CD4-positive, alpha-beta T cell treated with Interferon alpha-2 for 1 hour (primary cell): Measurements from ENCODE around the gene KRTAP9-7.
"Not testable (repeated sequence)": the region's sequence is repeated elsewhere in the genome, so short reads cannot be mapped to it uniquely, and the experiment has no call there.

Experiments used
- DNase-seq, 2 donors: peaks; one replicate each; pipeline ENCODE4 v3.0.0-alpha.2; 2020 to 2022

KRTAP9-7 gene, protein sequence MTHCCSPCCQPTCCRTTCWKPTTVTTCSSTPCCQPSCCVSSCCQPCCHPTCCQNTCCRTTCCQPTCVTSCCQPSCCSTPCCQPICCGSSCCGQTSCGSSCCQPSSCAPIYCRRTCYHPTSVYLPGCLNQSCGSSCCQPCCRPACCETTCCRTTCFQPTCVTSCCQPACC

GRCh38 chr17:41275648-41276190 lies at the start of gene KRTAP9-7:
Gene KRTAP9-7 (plus strand): TSS chr17:41275698. CDS start chr17:41275698, 0 bp downstream.
- not testable (repeated sequence) for DNase-seq

GRCh38 chr17:41226051-41226450 lies 49.4 kb upstream of the KRTAP9-7 start:
- no peak for DNase-seq

GRCh38 chr17:41226598-41227095 lies 48.9 kb upstream of the KRTAP9-7 start, which contains the start of gene KRTAP9-2:
Gene KRTAP9-2 (plus strand): TSS chr17:41226648. CDS start chr17:41226655, 7 bp downstream.
- DNase-seq, result not testable (repeated sequence)

- DNase-seq, result no peak
Measured at GRCh38 chr17:41230094-41230493, 45.4 kb upstream of the KRTAP9-7 start.

DNA sequence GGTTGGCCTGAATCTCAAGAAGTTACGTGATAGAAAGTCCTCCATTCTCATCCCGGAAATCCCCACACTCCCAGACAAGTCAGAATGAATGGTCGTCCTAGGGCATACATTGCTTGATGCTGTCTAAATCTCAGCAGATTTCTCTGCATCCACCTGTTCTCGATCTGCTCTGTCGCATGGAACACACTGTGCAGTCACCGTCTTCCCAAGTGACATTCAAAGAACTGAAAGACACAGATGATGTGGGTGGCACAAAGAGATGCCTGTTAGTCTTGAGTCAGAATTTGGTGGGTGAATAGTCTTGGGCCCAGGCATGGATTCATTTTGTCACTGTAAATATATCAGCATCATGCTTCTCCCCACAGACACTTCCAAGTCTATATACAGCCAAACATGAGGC lies 43.8 kb upstream of the KRTAP9-7 start:
- DNase-seq, result no peak

- DNase-seq, result not testable (repeated sequence)
Measured at GRCh38 chr17:41232399-41233105, 42.9 kb upstream of the KRTAP9-7 start, which contains the start of gene KRTAP9-3. Gene KRTAP9-3 (plus strand): TSS chr17:41232449. CDS start chr17:41232502, 53 bp downstream.

- not testable (repeated sequence) for DNase-seq
Measured at GRCh38 chr17:41237116-41237515, 38.4 kb upstream of the KRTAP9-7 start.

GRCh38 chr17:41237949-41238437 lies 37.5 kb upstream of the KRTAP9-7 start, which contains the start of gene KRTAP9-8:
Gene KRTAP9-8 (plus strand): TSS chr17:41237999. CDS start chr17:41238052, 53 bp downstream.
- DNase-seq, result not testable (repeated sequence)

DNA sequence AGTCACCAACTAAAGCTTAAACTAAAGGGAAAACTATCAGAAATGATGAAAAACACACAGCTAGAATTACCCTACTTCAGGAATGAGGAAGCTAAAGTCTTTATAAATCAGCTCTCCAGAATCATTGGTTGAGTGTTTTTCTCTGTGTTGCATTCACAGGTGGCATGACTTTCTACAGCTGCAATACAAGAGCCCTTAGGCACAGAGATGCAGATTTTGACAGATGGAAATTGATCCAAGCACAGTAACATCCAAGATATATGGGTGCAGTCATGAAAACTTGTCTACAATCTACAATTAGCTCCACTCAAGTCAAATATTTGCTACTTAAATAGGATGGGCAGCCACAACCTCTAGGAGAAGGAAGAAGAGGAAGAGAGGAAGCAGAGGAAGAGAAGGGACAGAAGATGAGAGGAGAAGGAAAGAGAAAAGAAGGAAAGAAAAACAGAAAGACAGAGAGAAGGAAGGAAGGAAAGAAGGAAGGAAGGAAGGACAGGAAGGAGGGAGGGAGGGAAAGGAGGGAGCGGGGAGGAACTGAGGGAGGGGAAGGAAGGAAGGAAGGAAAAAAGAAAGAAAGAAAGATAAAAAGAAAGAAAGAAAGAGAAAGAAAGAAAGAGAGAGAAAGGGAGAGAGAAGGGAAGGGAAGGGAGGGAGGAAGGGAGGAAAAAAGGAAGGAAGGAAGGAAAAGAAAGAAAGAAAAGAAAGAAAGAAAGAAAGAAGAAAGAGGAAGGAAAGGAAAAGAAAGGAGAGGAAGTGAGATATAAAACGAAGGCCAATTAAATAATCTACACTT lies 28.3 kb upstream of the KRTAP9-7 start:
- not testable (repeated sequence) for DNase-seq

DNA sequence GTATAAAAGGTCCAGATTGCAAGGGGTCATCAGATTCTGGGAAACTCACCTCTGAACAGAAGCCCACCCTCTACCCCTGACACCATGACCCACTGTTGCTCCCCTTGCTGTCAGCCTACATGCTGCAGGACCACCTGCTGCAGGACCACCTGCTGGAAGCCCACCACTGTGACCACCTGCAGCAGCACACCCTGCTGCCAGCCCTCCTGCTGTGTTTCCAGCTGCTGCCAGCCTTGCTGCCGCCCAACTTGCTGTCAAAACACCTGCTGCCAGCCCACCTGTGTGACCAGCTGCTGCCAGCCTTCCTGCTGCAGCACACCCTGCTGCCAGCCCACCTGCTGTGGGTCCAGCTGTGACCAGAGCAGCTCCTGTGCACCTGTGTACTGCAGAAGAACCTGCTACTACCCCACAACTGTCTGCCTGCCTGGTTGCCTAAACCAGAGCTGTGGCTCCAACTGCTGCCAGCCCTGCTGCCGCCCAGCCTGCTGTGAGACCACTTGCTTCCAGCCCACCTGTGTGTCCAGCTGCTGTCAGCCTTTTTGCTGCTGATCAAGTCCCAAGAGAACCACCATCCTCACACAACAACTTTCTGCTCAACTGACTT lies 25.8 kb upstream of the KRTAP9-7 start, which contains the start of gene KRTAP9-4:
Gene KRTAP9-4, plus strand, starts transcription at position 51 of the 604 bp plus-strand sequence. Its CDS starts 34 bp downstream, at position 85.
- DNase-seq, result not testable (repeated sequence)

DNA sequence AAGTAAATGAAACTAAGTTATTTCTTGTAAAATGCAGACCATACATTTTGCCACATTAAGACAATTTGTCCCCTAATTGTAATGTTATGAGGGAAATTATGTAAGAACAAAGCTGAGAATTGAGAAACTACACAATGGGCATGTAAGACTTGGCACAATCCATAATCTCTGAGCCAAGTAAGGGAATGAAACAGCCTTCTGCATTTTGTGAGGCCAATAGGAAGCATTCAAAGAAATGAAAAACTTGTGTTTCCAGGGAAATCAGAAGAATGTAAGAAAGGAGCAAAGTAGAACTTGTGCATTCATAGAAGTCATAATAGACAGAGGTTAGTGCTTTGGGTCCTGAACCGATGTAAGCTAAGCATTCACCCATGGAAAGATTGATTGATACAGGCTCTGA lies 24.2 kb upstream of the KRTAP9-7 start:
- DNase-seq, result no peak

DNA sequence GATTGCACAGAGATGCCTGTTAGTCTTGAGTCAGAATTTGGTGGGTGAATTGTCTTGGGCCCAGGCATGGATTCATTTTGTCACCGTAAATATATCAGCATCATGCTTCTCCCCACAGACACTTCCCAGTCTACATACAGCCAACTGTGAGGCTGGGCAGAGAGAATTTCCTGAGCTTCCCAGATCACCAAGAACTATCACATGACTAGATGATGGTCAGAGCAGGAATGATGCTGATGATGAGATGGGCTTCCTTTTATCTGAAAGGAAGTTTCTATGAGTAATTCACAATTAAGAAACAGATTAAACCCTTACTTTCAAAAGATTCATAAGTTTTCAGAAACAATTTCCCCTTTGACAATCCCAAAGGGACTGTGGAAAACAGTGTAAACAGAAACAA lies 20.6 kb upstream of the KRTAP9-7 start:
- no peak for DNase-seq

DNA sequence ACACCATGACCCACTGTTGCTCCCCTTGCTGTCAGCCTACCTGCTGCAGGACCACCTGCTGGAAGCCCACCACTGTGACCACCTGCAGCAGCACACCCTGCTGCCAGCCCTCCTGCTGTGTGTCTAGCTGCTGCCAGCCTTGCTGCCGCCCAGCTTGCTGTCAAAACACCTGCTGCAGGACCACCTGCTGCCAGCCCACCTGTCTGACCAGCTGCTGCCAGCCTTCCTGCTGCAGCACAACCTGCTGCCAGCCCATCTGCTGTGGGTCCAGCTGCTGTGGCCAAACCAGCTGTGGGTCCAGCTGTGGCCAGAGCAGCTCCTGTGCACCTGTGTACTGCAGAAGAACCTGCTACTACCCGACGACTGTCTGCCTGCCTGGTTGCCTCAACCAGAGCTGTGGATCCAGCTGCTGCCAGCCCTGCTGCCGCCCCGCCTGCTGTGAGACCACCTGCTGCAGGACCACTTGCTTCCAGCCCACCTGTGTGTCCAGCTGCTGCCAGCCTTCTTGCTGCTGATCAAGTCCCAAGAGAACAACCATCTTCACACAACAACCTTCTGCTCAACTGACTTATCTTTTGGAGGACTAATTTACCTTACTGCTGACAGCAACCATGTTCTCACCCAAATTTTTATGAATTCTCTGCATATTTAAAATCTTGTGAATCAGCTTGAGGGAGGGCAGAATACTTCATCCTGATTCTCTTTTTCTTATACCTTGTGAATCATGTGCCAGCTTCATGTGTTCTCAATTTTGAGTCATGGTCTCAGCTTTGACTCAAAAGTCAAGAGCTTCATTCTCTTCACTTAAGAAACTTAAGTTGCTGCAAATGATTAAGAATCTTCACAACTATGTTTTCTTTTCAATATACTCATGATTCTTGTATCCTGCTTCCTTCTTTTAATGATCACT lies 19.9 kb upstream of the KRTAP9-7 start, which contains the start of gene KRTAP9-9:
Gene KRTAP9-9, plus strand, starts transcription at position 4 of the 910 bp plus-strand sequence.
- DNase-seq, result not testable (repeated sequence)

GRCh38 chr17:41256291-41256685 lies 19.2 kb upstream of the KRTAP9-7 start:
- no peak for DNase-seq

DNA sequence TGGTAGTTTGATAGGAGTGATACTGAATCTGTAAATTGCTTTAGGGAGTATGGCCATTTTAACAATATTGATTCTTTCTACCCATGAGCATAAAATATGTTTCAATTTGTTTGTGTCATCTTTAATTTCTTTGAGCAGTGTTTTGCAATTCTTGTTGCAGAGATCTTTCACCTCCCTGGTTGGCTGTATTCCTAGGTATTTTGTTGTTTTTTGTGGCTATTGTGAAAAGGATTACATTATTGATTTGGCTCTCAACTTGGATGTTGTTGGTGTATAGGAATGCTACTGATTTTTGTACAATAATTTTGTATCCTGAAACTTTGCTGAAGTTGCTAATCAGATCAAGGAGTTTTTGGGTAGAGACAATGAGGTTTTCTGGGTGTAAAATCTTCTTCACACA lies 17.1 kb upstream of the KRTAP9-7 start:
- DNase-seq, result no peak

DNA sequence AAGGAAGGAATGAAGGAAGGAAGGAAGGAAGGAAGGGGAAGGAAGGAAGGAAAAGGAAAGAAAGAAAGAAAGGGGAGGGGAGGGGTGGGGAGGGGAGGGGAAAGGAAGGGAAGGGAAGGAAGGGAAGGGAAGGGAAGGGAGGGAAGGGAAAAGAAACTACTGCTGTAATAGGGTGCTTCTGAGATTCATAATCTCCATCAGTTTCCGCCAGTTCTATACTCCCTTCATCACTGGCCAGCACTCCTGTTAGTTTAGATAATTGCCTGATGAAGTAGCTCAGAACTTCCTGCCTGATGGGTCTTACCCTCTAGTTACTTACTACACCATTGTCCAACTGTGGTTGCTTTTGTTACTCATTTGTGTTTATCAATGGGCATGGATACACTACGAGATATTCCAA lies 12.3 kb upstream of the KRTAP9-7 start:
- DNase-seq, result no peak

DNA sequence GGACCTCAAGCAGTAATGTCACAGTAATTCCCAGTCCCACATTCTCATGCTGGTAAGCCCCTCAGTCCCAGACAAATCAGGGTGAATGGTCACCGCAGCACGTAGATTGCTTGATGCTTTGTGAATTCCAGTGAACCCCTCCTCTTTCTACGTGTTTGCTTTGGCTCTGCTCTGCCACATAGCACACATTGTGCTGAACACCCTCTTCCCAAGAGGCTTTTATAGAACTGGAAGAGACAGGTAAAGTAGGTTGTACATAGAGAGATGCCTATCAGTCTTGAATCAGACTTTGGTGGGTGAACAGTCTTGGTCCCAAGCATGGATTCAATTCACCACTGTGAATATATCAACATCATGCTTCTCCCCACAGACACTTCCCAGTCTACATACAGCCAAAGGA lies 10.9 kb upstream of the KRTAP9-7 start:
- no peak for DNase-seq

DNA sequence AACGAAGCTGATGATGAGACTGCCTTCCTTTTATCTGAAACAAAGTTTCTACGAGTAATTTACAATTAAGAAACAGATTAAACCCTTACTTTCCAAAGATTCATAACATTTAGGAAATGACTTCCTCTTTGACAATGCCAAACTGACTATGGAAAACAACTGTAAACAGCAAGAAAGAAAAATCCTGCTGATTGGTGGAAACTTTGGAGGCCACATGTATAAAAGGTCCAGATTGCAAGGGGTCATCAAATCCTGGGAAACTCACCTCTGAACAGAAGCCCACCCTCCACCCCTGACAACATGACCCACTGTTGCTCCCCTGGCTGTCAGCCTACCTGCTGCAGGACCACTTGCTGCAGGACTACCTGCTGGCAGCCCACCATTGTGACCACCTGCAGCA lies 10.4 kb upstream of the KRTAP9-7 start, which contains the start of gene KRTAP9-6:
Gene KRTAP9-6, plus strand, starts transcription at position 301 of the 400 bp plus-strand sequence. Its CDS starts 0 bp downstream, at position 301.
- DNase-seq, result no peak

- no peak for DNase-seq
Measured at GRCh38 chr17:41267711-41268110, 7.8 kb upstream of the KRTAP9-7 start.

- DNase-seq, result not testable (repeated sequence)
Measured at GRCh38 chr17:41271323-41271722, 4.2 kb upstream of the KRTAP9-7 start.

DNA sequence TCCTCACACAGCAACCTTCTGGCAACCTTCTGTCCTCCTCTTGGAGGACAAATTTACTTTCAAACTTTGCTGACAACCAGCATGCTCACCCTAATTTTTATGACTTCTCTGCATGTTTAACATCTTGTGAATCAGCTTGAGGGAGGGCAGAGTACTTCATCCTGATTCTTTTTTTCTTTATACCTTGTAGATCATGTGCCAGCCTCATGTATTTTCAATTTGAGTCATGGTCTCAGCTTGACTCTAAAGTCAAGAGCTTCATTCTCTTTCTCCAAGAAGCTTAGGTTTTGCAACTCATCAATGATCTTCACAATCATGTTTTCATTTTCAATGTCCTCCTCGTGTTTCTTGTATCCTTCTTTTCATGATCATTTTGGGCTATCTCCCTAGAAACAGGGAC lies 3.6 kb upstream of the KRTAP9-7 start:
- no peak for DNase-seq
